NOMO-1 treated with DMSO at 0.1 percent for 48 hours (cell line): ENCODE data around the gene BANK1.

ENCODE experiments used
- DNase-seq: peaks from one replicate; lab custom pipeline; 2025; ENCODE audit not compliant: unreplicated experiment; lab: John Stamatoyannopoulos, UW

BANK1 gene

GRCh38 chr4:101954975-101955678, 164.6 kb downstream of the BANK1 start:
- DNase-seq, result no peak

- no peak for DNase-seq
Measured at GRCh38 chr4:101956068-101956825, 165.7 kb downstream of the BANK1 start.

- DNase-seq, result no peak
Measured at GRCh38 chr4:101958547-101958946, 168.0 kb downstream of the BANK1 start.

GRCh38 chr4:101960431-101960830, 169.9 kb downstream of the BANK1 start:
- peak; percentile 64 for DNase-seq

GRCh38 chr4:101961144-101961543, 170.6 kb downstream of the BANK1 start:
- DNase-seq, result no peak

- DNase-seq, result no peak
Measured at GRCh38 chr4:101967697-101968346, 177.3 kb downstream of the BANK1 start.

- no peak for DNase-seq
Measured at GRCh38 chr4:101968364-101968763, 177.8 kb downstream of the BANK1 start.

GRCh38 chr4:101969965-101970364, 179.4 kb downstream of the BANK1 start:
- no peak for DNase-seq

- no peak for DNase-seq
Measured at GRCh38 chr4:101970547-101971155, 180.1 kb downstream of the BANK1 start.

GRCh38 chr4:101972791-101973190, 182.3 kb downstream of the BANK1 start:
- no peak for DNase-seq

GRCh38 chr4:101973361-101973760, 182.8 kb downstream of the BANK1 start:
- DNase-seq, result no peak

- DNase-seq, result no peak
Measured at GRCh38 chr4:101977076-101977475, 186.5 kb downstream of the BANK1 start.

- DNase-seq, result peak; percentile 83
Measured at GRCh38 chr4:101981756-101982155, 191.2 kb downstream of the BANK1 start.

- DNase-seq, result no peak
Measured at GRCh38 chr4:101983835-101984234, 193.3 kb downstream of the BANK1 start.

- DNase-seq, result no peak
Measured at GRCh38 chr4:101987623-101988243, 197.2 kb downstream of the BANK1 start.

GRCh38 chr4:101989551-101989950, 199.0 kb downstream of the BANK1 start:
- no peak for DNase-seq

- no peak for DNase-seq
Measured at GRCh38 chr4:101992446-101992845, 201.9 kb downstream of the BANK1 start.

- peak; percentile 49 for DNase-seq
Measured at GRCh38 chr4:101993002-101993841, 202.7 kb downstream of the BANK1 start.

- DNase-seq, result peak; percentile 0
Measured at GRCh38 chr4:101993842-101994775, 203.6 kb downstream of the BANK1 start.
